Hepatocyte (in vitro differentiated cells): ENCODE results near the gene APOH.

Source experiments
- EZH2phosphoT487 ChIP-seq: fragments of 200-600 bp; sonication (generic); IDR thresholded peaks from one replicate; pipeline ENCODE4 v1.6.1; 2018; ENCODE audit warnings: antibody characterized with exemption, mild to moderate bottlenecking, low read depth, moderate library complexity; ENCODE audit not compliant: unreplicated experiment, severe bottlenecking
- TF ChIP-seq, protein P1 (sequence below): fragments of 200-600 bp; sonication (generic); IDR thresholded peaks from 2 replicates; pipeline ENCODE4 v1.5.1; 2016; ENCODE audit warnings: antibody characterized with exemption, mild to moderate bottlenecking; ENCODE audit not compliant: poor library complexity

DNA sequence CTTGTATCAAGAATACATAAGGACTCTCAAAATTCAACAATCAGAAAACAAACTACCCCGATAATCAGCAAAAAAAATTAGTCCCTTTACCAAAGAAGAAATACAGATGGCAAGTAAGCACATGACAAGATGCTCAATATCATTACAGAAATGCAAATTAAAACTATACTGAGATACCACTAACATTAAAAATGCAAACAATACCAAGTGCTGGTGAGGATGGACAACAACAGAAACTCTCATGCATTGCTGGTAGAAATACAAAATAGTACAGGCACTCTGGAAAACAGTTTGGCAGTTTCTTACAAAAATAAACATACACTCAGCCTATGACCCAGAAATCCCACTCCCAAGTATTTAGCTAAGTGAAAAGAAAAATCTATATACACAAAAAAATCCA, 44.8 kb downstream of the APOH start:
- TF ChIP-seq, protein P1, sequence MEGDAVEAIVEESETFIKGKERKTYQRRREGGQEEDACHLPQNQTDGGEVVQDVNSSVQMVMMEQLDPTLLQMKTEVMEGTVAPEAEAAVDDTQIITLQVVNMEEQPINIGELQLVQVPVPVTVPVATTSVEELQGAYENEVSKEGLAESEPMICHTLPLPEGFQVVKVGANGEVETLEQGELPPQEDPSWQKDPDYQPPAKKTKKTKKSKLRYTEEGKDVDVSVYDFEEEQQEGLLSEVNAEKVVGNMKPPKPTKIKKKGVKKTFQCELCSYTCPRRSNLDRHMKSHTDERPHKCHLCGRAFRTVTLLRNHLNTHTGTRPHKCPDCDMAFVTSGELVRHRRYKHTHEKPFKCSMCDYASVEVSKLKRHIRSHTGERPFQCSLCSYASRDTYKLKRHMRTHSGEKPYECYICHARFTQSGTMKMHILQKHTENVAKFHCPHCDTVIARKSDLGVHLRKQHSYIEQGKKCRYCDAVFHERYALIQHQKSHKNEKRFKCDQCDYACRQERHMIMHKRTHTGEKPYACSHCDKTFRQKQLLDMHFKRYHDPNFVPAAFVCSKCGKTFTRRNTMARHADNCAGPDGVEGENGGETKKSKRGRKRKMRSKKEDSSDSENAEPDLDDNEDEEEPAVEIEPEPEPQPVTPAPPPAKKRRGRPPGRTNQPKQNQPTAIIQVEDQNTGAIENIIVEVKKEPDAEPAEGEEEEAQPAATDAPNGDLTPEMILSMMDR: no peak
- TF ChIP-seq EZH2phosphoT487: no peak
